GM19025 (cell line): ENCODE data around the gene PDLIM7.

Experiments used
- ATAC-seq: cut with Tn5 transposase; IDR thresholded peaks from one replicate; pipeline ENCODE4 v1.9.1; 2021; ENCODE audit warnings: mild to moderate bottlenecking, low read depth, moderate library complexity; ENCODE audit not compliant: unreplicated experiment

Gene PDLIM7

GRCh38 chr5:177447611-177448243, 49.7 kb downstream of the PDLIM7 start:
- no peak for ATAC-seq

- peak; percentile 33 for ATAC-seq
Observed at GRCh38 chr5:177447066-177447610, 50.3 kb downstream of the PDLIM7 start.

GRCh38 chr5:177446200-177447065, 51.0 kb downstream of the PDLIM7 start, which contains the start of gene PRR7:
TSS of gene PRR7 (plus strand) at chr5:177446814. CDS start at chr5:177455068, 8,254 bp downstream.
- ATAC-seq = peak; percentile 62

GRCh38 chr5:177445917-177446199, 51.5 kb downstream of the PDLIM7 start:
- ATAC-seq = no peak

DNA sequence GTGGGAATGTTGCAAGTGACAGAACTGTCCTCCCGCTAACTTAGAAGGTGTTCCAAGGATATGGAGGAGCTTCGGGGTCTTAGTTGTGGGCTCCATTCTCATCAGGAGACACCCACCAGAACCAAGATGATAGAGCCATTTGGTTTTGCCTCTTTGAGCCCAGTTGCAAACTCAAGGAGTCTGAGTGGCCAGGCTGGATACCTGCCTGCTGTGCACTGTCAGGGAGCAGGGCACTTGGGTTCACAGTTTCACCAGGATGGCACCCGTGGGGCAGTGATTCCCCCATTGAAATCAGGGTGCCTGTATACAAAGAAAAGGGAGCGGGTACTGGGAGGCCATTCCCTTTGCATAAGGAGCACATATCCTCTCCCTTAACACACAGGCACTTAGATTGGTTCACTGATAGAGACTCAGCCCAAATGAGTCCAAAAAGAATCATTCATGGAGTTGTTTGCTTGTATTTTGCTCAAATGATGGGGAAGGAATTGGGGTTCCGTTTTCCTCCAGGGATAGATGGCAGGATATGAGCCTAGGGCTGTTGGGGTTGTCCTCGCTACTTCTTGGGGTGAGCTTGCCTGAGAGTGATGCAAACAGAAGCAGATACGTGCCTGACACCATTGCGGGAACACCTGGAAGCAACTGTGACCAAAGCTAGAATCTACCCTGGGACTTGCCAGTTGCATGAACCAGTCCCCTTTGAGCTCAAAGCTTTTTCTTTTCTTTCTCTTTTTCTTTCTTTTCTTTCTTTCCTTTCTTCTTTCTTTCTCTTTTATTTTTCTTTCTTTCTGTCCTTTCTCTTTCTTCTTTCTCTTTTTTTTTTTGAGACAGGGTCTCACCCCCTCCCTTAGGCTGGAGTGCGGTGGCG, 52.1 kb downstream of the PDLIM7 start:
- no peak for ATAC-seq

DNA sequence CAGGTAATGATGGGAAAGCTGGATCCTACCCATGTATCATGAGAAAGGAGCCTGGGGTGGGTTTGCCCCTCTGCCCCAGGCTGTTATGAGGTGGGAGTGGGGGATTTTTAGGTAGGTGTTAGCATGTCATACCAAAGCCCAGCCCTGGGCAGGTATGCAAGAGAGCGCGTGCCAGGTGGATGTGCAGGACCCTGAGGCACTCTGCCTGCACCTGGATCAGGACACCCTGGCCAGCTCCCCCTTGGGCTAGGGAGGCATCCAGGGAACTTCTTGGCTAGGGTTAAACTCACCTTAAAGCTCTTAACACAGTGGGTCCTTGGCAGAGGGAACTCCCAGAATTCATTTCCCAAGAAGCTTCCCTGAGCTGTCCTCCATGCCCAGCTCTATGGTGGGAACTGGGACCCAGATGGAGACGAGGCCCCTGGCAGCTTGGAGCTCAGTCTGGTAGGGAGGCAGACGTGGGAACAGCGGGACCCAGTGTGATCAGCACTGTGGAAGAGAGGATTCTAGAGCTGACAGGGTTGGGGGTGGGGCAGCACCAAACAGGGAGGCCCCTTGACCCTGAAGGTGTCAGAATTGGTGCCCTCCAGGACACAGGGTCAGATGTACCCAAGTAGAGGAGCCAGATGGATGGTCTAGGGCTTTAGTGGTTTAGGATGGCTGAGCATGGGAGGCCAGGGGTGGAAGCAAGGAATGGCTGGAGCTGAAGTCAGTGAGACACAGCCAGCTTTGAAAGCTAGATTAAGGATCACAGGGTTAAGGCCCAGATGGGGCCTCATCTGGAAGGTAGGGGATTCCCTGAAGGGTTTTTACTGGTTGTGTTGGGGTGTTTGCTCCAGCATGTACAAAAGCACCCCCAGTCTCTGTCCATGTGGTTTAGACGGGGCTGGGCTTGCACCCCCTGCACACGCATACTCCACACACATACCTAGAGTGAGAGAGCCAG, 53.0 kb downstream of the PDLIM7 start:
- ATAC-seq = no peak

- no peak for ATAC-seq
Observed at GRCh38 chr5:177443144-177443983, 54.0 kb downstream of the PDLIM7 start.

DNA sequence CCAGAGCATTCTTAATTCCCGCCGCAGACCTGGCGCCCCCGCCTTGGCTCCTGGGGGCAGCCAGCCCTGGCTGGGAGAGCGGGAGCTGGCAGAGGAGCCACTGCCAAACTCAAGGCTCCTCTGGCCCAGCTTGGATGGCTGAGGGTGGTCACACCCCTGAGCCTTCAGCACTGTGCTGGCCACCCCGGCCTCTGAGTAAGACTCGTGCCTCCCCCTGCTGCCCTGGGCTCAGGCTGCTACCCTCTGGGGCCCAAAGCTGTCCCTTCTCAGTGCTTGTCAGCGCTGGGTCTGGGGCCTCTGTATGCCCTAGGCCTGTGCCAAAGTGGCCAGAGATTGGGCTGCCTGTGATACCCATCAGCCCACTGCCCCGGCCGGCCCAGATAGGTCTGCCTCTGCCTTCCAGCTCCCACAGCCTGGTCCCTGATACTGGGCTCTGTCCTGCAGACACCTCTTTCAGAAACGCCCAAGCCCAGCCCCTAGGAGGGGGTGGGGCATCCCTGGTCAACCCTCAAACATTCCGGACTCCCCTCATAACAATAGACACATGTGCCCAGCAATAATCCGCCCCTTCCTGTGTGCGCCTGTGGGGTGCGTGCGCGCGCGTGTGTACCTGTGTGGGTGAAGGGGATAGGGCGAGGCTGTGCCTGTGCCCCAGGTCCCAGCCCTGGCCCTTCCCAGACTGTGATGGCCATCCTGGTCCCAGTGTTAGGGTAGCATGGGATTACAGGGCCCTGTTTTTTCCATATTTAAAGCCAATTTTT, 55.2 kb downstream of the PDLIM7 start:
- ATAC-seq = no peak

DNA sequence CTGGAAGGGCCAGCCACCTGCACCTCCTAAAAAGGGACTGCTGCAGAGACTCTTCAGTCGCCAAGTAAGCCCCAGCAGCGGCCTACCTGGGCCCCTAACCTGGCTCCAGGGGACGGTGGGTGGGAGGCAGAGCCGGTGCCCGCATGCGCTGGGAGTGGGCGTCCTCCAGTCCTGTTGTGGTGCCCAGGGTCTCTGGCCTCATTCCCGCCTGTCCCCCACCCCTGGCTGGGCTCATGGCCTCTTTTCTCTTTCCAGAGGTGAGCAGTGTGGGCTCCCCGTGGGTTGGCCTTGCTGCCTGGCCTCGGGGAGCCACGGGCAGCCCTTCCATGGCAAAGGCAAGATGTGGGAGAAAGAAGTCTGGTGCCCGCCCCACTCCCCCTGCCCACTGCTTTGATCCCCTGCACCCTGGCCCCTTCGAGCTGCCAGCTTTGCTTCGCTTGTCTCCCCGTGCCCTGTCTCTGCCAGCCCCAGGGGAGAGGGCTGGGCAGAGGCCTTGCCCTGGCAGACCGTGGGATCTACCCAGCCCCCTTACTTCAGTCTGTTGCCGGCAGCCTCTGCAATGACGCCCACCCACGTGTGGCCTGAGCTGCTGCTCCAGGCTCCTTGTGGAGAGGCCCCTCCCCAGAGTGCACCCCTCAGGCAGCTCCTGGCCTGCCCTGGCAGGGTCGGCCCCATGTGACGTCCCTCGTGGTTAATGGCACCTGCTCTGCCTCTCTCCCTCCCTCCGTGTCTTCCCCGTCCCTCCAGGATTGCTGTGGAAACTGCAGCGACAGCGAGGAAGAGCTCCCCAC, 56.2 kb downstream of the PDLIM7 start:
- no peak for ATAC-seq

DNA sequence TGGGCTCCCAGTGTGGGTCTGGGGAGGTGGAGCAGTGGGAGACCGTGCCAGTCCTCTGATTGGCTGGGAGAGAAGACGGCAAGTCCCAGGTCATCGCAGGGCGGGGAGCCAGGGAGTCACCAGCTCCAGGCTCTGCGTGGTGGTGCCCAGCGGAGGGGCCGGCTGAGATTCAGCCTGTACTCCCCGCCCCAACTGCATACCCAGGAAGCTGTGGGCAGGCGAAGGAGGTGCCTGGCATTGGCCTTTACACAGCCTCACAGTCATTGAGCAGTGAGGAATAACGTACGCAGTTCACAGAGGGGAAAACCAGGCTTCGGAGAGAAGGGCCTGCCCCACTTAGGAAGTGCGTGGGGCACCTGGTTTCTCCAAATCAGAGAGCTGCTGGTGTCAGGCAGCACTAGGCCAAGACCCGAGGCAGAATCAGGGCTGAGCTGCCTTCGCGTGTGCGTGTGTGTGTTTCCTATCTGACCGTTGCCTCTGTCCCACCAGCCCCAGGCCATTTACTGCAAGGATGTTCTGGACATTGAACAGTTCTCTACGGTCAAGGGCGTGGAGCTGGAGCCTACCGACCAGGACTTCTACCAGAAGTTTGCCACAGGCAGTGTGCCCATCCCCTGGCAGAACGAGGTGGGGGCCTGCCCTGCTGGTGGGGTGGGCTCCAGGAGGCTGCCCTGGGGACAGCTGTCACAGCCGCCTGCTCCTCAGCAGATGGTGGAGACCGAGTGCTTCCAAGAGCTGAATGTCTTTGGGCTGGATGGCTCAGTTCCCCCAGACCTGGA, 57.0 kb downstream of the PDLIM7 start:
- no peak for ATAC-seq

GRCh38 chr5:177439518-177440053, 57.8 kb downstream of the PDLIM7 start:
- ATAC-seq = no peak

GRCh38 chr5:177438468-177438867, 58.9 kb downstream of the PDLIM7 start:
- no peak for ATAC-seq

- ATAC-seq = no peak
Observed at GRCh38 chr5:177437623-177438022, 59.8 kb downstream of the PDLIM7 start.

- ATAC-seq = no peak
Observed at GRCh38 chr5:177435847-177436536, 61.4 kb downstream of the PDLIM7 start.

DNA sequence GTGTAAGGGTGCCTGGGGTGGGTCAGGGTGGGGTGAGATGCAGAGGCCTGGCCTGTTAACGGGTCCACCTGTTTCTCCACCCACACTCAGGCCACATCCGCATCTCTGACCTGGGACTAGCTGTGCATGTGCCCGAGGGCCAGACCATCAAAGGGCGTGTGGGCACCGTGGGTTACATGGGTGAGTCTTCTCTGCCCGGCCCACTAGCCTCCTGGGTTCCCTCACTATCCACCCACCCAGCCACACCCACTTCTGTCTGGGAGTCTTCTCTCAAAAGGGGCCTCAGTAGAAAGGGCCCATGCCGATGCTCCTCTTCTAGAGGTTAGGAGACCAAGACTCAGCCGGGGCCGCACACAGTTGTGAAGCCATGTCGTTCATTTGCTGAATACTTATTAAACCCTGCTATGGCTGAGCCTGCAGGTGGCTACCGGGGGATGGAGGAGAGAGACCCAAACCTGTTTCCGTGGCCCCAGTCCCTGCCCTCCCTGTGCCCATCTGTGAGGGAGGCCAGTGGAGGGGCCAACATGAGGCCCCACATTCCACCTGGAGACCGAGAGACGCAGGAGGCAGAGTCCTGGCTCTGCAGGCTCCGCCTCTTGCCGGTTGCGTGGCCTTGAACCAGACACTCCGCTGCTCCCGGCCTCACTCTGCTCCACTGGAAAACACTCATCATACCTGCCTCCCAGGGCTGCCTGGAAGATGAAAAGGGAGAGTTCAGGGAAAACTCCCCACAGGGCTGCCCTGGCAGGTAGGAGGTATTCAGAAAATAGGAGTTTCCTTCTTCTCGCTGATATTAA, 62.3 kb downstream of the PDLIM7 start:
- no peak for ATAC-seq
